NCI-H748 (cell line): ENCODE results near the gene MBOAT2.
"Not testable (repeated sequence)": the region's sequence is repeated elsewhere in the genome, so short reads cannot be mapped to it uniquely, and the experiment has no call there.

ENCODE experiments used
- DNase-seq: peaks from one replicate; lab custom pipeline; 2025; ENCODE audit not compliant: unreplicated experiment; lab: John Stamatoyannopoulos, UW

MBOAT2 gene

GRCh38 chr2:9003616-9004337, at the start of gene MBOAT2:
Gene MBOAT2 (minus strand): TSS chr2:9003684. CDS start chr2:9003614, 70 bp downstream.
- DNase-seq = peak; percentile 96

- DNase-seq = no peak
Observed at GRCh38 chr2:9052821-9053533, 49.5 kb upstream of the MBOAT2 start.

GRCh38 chr2:9051451-9051850, 48.0 kb upstream of the MBOAT2 start:
- not testable (repeated sequence) for DNase-seq

- DNase-seq = no peak
Observed at GRCh38 chr2:9050122-9050809, 46.8 kb upstream of the MBOAT2 start.

GRCh38 chr2:9045595-9045994, 42.1 kb upstream of the MBOAT2 start:
- no peak for DNase-seq

- not testable (repeated sequence) for DNase-seq
Observed at GRCh38 chr2:9043491-9043890, 40.0 kb upstream of the MBOAT2 start.

GRCh38 chr2:9037166-9037565, 33.7 kb upstream of the MBOAT2 start:
- DNase-seq = no peak

- no peak for DNase-seq
Observed at GRCh38 chr2:9033385-9034168, 30.1 kb upstream of the MBOAT2 start.

GRCh38 chr2:9032536-9033255, 29.2 kb upstream of the MBOAT2 start:
- no peak for DNase-seq

- no peak for DNase-seq
Observed at GRCh38 chr2:9032121-9032520, 28.6 kb upstream of the MBOAT2 start.

GRCh38 chr2:9031246-9031645, 27.8 kb upstream of the MBOAT2 start:
- no peak for DNase-seq

- DNase-seq = no peak
Observed at GRCh38 chr2:9030841-9031240, 27.4 kb upstream of the MBOAT2 start.

GRCh38 chr2:9030190-9030589, 26.7 kb upstream of the MBOAT2 start:
- peak; percentile 87 for DNase-seq

- DNase-seq = peak; percentile 89
Observed at GRCh38 chr2:9029721-9030120, 26.2 kb upstream of the MBOAT2 start.

- no peak for DNase-seq
Observed at GRCh38 chr2:9027884-9028283, 24.4 kb upstream of the MBOAT2 start.

- DNase-seq = no peak
Observed at GRCh38 chr2:9025746-9026145, 22.3 kb upstream of the MBOAT2 start.

- DNase-seq = no peak
Observed at GRCh38 chr2:9024575-9024974, 21.1 kb upstream of the MBOAT2 start.

- no peak for DNase-seq
Observed at GRCh38 chr2:9021563-9022211, 18.2 kb upstream of the MBOAT2 start.

GRCh38 chr2:9020267-9020666, 16.8 kb upstream of the MBOAT2 start:
- no peak for DNase-seq

- DNase-seq = no peak
Observed at GRCh38 chr2:9018534-9018933, 15.1 kb upstream of the MBOAT2 start.
